Measurements from ENCODE around the gene NRROS.

GRCh38 chr3:196643761-196644160 is 4.3 kb downstream of the NRROS start:
- no peak for TF ChIP-seq CTCF (IDR thresholded peaks at IDR 0.05; ENCODE audit: low read length)
- TF ChIP-seq EZH2 (optimal IDR thresholded peaks at IDR 0.05; ENCODE audit: low read depth, low read length): no peak
- TF ChIP-seq EZH2phosphoT487 (IDR thresholded peaks at IDR 0.05; ENCODE audit: low read length): no peak

Measured in MM.1S (cell line).